Aorta (tissue), 5 donors: Measurements from ENCODE around the gene NLRP9. TPM values are rescaled to one million over a fixed set of nuclear protein-coding genes. Genes with fewer than 3 reads are reported as not detected.
"Not testable (repeated sequence)": the region's sequence is repeated elsewhere in the genome, so short reads cannot be mapped to it uniquely, and the experiment has no call there.

Source experiments
- ATAC-seq: fragments of 200-7000 bp; cut with Tn5 transposase; one replicate; pipeline ENCODE4 v1.9.1; 2022; ENCODE audit warnings: moderate library complexity; ENCODE audit not compliant: low FRiP score
- DNase-seq, 2 donors: peaks; one replicate each; pipeline ENCODE4 v3.0.0-alpha.2; 2020
- H3K27ac ChIP-seq, 2 donors: one replicate each; pipeline ENCODE4 v1.5.1; 2013; ENCODE audit warnings: low read length in 2 of 2, mild to moderate bottlenecking in 2 of 2, moderate library complexity in 2 of 2, control low read depth in 1 of 2, inconsistent platforms in 1 of 2, low read depth in 1 of 2
- H3K27me3 ChIP-seq, 2 donors: one replicate each; pipeline ENCODE4 v1.6.1; 2013; ENCODE audit warnings: control low read depth in 1 of 2, low read length in 1 of 2, mild to moderate bottlenecking in 1 of 2, moderate library complexity in 1 of 2; ENCODE audit not compliant: insufficient read depth in 2 of 2, control insufficient read depth in 1 of 2
- H3K36me3 ChIP-seq, 2 donors: one replicate each; pipeline ENCODE4 v1.6.1; 2013; ENCODE audit warnings: control low read depth in 1 of 2, low read length in 1 of 2, mild to moderate bottlenecking in 1 of 2; ENCODE audit not compliant: insufficient read depth in 2 of 2, control insufficient read depth in 1 of 2
- H3K4me1 ChIP-seq, 2 donors: one replicate each; pipeline ENCODE4 v1.6.1; 2013; ENCODE audit warnings: low read length in 2 of 2, control low read depth in 1 of 2, mild to moderate bottlenecking in 1 of 2, moderate library complexity in 1 of 2; ENCODE audit not compliant: insufficient read depth in 2 of 2, control insufficient read depth in 1 of 2
- H3K4me3 ChIP-seq, 2 donors: one replicate each; pipeline ENCODE4 v1.5.1; 2013; ENCODE audit warnings: low read length in 2 of 2, control low read depth in 1 of 2, mild to moderate bottlenecking in 1 of 2
- H3K9me3 ChIP-seq: one replicate; pipeline ENCODE4 v1.6.1; 2013; ENCODE audit warnings: mild to moderate bottlenecking, low read length; ENCODE audit not compliant: control insufficient read depth
- WGBS, 2 donors: extraction: QIAGEN DNeasy Blood & Tissue Kit; methylation state at CpG; one replicate each; pipeline ENCODE4 v1.1.7; 2013; 5-methylcytosine and 5-hydroxymethylcytosine counted together
- intact Hi-C, 2 donors: fragments of 100-400 bp; cut with DNase I; formaldehyde crosslinking; loops; one replicate each; pipeline versions ENCODE4 v1.14.2 to v1.15.0; 2022
- polyA plus RNA-seq, 2 donors: library from polyadenylated mRNA; stranded (reverse); fragments of 200-250 nt; gene quantifications; one replicate each; pipeline ENCODE4 v1.2.3, GENCODE V29; 2013
- total RNA-seq, 2 donors: library from RNA; stranded (reverse); fragmentation: NEBNext Ultra II Directional; extraction: Animal tissue kit (Norgen Biotek cat#: 25700); gene quantifications; one replicate each; pipeline ENCODE4 v1.2.1, GENCODE V29; 2021
- donor health status: healthy with polysubstance abuse.
- donor health status: Bipolar disorder and iron deficiency.
- donor health status: DM: no; HTN: no; CAD: no.
- donor health status: DM: no; HTN: no; CAD: no.
- donor health status: DM: yes; HTN: yes; CAD: no.

The NLRP9 gene
- total and polyA plus RNA-seq, 4 donors = not detected

DNA sequence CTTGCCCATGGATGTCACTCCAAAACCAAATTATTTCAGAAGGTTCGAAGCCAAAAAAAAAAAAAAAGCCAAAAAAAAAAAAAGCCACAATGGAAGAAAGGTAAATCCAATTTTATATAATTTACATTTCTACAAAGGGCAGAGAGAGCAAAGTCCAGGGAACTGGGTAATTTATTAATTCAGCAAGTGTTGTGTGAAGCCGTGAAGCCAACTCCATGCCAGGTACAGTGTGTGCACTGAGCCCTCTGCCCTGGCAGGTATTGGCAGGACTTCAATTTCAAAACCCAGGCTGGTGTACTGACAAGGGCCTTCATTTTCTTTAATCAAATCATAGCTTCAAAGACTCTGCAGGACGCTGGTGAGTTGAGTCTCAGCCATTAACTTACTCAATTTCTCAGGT lies 15.2 kb upstream of the NLRP9 start:
- 63 to 64% methylated on average over 3 of the region's 3 CpGs for WGBS, 2 donors
- Histone ChIP-seq H3K27me3 (no peaks in the 10 kb centered on the region), H3K36me3 (no peaks in the 10 kb centered on the region), H3K9me3 (no peaks in the 10 kb centered on the region), H3K27ac (no peak overlapping the region), H3K4me1 (no peaks in the 10 kb centered on the region), H3K4me3 (no peak overlapping the region)
- intact Hi-C loops = no loop called here
- DNase-seq (no peak), ATAC-seq (no peak)

DNA sequence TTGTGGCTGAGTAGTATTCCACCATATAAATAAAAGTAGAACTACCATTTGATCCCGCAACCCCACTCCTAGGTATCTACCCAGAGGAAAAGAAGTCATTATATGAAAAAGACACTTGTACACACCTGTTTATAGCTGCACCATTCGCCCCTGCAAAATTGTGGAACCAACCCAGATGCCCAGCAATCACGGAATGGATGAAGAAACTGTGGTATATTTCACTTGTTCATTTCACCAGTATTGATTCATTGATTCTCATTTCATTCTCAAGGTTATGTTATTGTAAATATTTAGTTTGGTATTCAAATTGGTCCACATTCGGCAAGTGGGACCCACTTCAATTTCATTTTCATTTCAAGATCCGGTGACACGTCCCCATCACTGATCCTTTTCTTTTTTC lies 12.5 kb upstream of the NLRP9 start:
- DNase-seq (no peak), ATAC-seq (no peak)
- 87 to 88% methylated on average over 6 of the region's 6 CpGs for WGBS, 2 donors
- H3K36me3 ChIP-seq = no peaks in the 10 kb centered on the region
- intact Hi-C loops = no loop called here
- H3K4me3 ChIP-seq = no peak overlapping the region
- H3K4me1 ChIP-seq = no peaks in the 10 kb centered on the region
- no peak overlapping the region for H3K27ac ChIP-seq
- peaks cover 1% of the 10 kb centered on the region for H3K9me3 ChIP-seq
- no peaks in the 10 kb centered on the region for H3K27me3 ChIP-seq

DNA sequence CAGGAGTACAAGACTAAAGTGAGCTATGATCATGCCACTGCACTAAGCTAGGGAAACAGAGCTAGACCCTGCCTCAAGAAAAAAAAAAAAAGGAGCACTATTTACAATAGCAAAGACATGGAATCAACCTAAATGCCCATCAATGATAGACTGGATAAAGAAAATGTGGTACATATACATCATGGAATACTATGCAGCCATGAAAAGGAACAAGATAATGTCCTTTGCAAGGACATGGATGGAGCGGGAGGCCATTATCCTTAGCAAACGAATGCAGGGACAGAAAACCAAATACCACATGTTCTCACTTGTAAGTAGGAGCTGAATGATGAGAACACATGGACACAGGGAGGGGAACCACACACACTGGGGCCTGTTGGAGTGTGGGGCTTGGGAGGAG lies 7.8 kb downstream of the NLRP9 start:
- DNase-seq, H3K27me3 ChIP-seq, H3K36me3 ChIP-seq, ATAC-seq, H3K4me1 ChIP-seq, H3K9me3 ChIP-seq, intact Hi-C loops, H3K27ac ChIP-seq, H3K4me3 ChIP-seq: not testable (repeated sequence)
- 83 to 91% methylated on average over 2 of the region's 2 CpGs for WGBS, 2 donors

DNA sequence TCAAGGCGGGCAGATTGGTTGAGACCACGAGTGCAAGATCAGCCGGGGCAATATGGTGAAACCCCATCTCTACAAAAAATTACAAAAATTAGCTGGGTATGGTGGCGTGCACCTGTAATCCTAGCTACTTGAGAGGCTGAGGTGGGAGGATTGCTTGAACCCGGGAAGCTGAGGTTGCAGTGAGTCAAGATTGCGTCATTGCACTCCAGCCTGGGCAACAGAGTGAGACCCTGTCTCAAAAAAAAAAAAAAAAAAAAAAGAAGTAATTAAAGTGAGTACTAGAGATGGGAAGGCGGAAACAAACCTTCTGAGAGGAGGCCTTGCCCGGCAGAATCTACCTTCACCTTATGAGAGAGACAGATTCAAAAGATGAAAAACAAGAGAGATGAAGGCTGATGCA lies 14.7 kb downstream of the NLRP9 start:
- intact Hi-C loops = no loop called here
- no peak for DNase-seq
- no peak for ATAC-seq
- Histone ChIP-seq H3K4me3 (no peak overlapping the region), H3K4me1 (no peaks in the 10 kb centered on the region), H3K27ac (no peak overlapping the region), H3K36me3 (no peaks in the 10 kb centered on the region), H3K27me3 (no peaks in the 10 kb centered on the region), H3K9me3 (peaks cover 2% of the 10 kb centered on the region)
- WGBS, 2 donors = 90 to 92% methylated on average over 8 of the region's 8 CpGs

DNA sequence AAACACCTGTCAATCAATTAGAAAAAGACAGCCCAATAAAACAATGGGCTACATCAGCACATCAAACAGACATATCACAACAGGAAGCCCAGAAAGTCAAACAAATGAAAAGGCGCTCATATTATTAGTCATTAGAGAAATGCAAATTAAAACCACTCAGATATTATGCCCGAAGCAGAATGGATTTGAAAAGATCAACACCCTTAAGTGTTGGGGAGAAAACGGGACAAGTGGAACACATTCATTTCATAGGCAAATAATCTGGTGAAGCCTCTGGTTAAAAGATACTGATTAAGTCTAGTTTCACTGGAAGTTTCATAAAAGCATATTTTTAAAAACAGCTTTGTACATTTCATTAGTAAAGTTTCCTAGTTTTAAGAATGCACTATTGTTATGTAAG lies 17.4 kb downstream of the NLRP9 start:
- Histone ChIP-seq H3K27ac (no peak overlapping the region), H3K9me3 (peaks cover 3% of the 10 kb centered on the region), H3K36me3 (no peaks in the 10 kb centered on the region), H3K4me1 (no peaks in the 10 kb centered on the region), H3K4me3 (no peak overlapping the region), H3K27me3 (no peaks in the 10 kb centered on the region)
- no peak for DNase-seq
- intact Hi-C loops = no loop called here
- ATAC-seq = no peak
- WGBS, 2 donors = 79 to 83% methylated on average over 3 of the region's 3 CpGs

DNA sequence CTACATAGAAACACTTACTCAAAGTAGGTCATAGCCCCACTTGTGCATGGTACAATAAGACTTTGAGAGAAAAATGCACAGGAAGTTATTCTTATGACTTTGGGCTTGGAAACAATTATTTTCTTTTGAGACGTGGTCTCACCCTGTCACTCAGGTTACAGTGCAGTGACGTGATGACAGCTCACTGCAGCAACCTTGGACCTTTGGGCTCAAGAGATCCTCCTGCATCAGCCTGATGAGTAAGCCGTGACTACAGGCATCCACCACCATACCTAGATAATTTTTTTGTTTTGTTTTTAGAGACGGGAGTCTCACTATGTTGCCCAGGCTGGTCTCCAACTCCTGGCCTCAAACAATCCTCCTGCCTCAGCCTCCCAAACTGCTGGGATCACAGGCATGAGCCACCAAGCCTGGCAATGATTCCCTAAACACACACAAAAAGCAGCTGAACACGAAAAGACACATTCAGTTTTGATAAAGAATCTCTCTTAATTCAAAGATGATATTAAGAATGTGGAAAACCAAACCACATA lies 17.9 kb downstream of the NLRP9 start:
- H3K27ac ChIP-seq = no peak overlapping the region
- H3K4me1 ChIP-seq = no peaks in the 10 kb centered on the region
- DNase-seq (no peak), ATAC-seq (no peak)
- 57 to 66% methylated on average over 5 of the region's 5 CpGs for WGBS, 2 donors
- intact Hi-C loops = no loop called here
- H3K27me3 ChIP-seq = no peaks in the 10 kb centered on the region
- H3K36me3 ChIP-seq = no peaks in the 10 kb centered on the region
- H3K4me3 ChIP-seq = no peak overlapping the region
- H3K9me3 ChIP-seq = peaks cover 3% of the 10 kb centered on the region

DNA sequence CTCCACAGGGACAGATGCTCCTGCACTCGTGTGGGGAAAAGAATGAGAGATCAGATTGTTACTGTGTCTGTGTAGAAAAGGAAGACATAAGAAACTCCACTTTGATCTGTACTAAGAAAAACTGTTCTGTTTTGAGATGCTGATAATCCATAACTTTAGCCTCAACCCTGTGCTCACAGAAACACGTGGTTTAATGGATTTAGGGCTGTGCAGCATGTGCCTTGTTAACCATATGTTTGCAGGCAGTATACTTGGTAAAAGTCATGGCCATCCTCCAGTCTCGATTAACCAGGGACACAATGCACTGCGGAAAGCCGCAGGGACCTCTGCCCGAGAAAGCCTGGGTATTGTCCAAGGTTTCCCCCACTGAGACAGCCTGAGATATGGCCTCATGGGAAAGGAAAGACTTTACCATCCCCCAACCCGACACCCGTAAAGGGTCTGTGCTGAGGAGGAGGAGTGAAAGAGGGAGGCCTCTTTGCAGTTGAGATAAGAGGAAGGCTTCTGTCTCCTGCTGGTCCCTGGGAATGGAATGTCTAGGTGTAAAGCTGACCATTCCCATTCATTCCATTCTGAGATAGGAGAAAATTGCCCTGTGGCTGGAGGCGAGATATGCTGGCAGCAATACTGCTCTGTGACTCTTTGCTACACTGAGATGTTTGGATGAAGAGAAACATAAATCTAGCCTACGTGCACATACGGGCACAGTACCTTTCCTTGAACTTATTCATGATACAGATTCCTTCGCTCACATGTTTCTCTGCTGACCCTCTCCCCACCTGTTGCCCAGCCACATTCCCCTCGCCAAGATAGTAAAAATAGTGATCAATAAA lies 20.1 kb downstream of the NLRP9 start:
- H3K27ac ChIP-seq, H3K4me3 ChIP-seq, H3K4me1 ChIP-seq, ATAC-seq, H3K36me3 ChIP-seq, H3K9me3 ChIP-seq, H3K27me3 ChIP-seq, intact Hi-C loops, DNase-seq: not testable (repeated sequence)
- 32 to 44% methylated on average over 13 of the region's 13 CpGs for WGBS, 2 donors

DNA sequence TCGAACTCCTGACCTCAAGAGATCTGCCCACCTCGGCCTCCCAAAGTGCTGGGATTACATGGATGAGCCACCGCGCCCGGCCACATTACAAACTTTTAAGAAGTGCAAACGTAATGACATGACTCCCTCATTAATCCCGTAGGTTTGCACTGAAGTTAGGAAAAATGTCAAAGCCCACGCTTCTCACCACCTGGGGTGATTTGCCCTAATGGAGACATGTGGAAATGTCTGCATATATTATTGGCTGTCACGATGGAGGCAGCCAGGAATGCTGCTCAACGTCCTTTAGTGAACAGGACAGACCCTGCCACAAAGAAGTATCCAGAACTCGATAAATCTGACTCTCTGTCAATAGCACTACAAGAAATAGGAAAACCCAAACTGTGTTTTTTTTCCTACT lies 21.0 kb downstream of the NLRP9 start:
- Histone ChIP-seq H3K4me3 (no peak overlapping the region), H3K27me3 (no peaks in the 10 kb centered on the region), H3K27ac (no peak overlapping the region), H3K9me3 (peaks cover 3% of the 10 kb centered on the region), H3K4me1 (no peaks in the 10 kb centered on the region), H3K36me3 (no peaks in the 10 kb centered on the region)
- no peak for DNase-seq
- 70 to 75% methylated on average over 11 of the region's 11 CpGs for WGBS, 2 donors
- ATAC-seq = no peak
- intact Hi-C loops = no loop called here

DNA sequence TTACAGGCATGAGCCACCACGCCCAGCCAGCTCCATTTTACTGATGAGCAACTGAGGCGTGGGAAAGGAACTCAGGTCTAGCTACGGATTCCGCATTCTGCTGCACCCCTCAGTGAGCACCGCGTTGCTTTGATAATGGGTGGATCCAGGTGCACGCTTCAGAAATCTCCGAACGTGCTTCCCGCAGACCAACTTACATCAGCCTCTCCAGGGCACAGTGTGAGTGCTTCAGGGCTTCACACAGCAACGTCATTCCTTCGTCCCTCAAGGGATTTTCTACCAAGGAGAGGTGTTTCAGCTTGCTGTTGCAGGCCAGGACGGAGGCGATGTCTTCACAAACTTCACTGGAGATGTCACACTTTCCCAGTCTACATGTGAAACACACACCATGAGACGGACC lies 21.7 kb downstream of the NLRP9 start:
- no peak overlapping the region for H3K27ac ChIP-seq
- no peak for DNase-seq
- H3K4me1 ChIP-seq = no peaks in the 10 kb centered on the region
- WGBS, 2 donors = 82 to 87% methylated on average over 15 of the region's 15 CpGs
- intact Hi-C loops = no loop called here
- H3K4me3 ChIP-seq = no peak overlapping the region
- H3K36me3 ChIP-seq = no peaks in the 10 kb centered on the region
- H3K9me3 ChIP-seq = peaks cover 3% of the 10 kb centered on the region
- ATAC-seq = no peak
- no peaks in the 10 kb centered on the region for H3K27me3 ChIP-seq
